IMR-90 (cell line): ENCODE measurements around the gene FAAP20. TPM values are rescaled to one million over a fixed set of nuclear protein-coding genes. Genes with fewer than 3 reads are reported as not detected.

Experiments used
- ATAC-seq: fragments of 200-7000 bp; cut with Tn5 transposase; 2 replicates; pipeline ENCODE4 v1.9.1; 2020; ENCODE audit warnings: low read depth, mild to moderate bottlenecking, moderate library complexity
- BruUV-seq: library from RNA; stranded (reverse); fragments of 400-500 nt; replicated peaks from 2 replicates; lab custom pipeline; 2021; lab: Mats Ljungman, UMichigan
- CTCF ChIA-PET: fragments of 300-600 bp; formaldehyde crosslinking; extraction: SDS; loops from one replicate; lab custom pipeline; 2021; ENCODE audit warnings: antibody characterized with exemption; lab: Yijun Ruan, JAX
- POLR2A ChIA-PET: fragments of 300-600 bp; sonication (Branson Sonifier 250); formaldehyde crosslinking; loops from one replicate; lab custom pipeline; 2022; ENCODE audit warnings: antibody characterized with exemption; ENCODE audit not compliant: unreplicated experiment; lab: Charles Lee
- DNase-seq: peaks from one replicate; pipeline ENCODE4 v3.0.0; 2013
- H2AFZ ChIP-seq: replicated peaks from 2 replicates; pipeline ENCODE3; 2013; ENCODE audit warnings: low read length, mild to moderate bottlenecking; ENCODE audit not compliant: poor library complexity
- H2AK5ac ChIP-seq: 2 replicates; pipeline ENCODE4 v1.6.1; 2013; ENCODE audit warnings: low read depth, low read length, inconsistent platforms
- H2AK9ac ChIP-seq: replicated peaks from 2 replicates; pipeline ENCODE3; 2013; ENCODE audit warnings: mild to moderate bottlenecking, low read depth, low read length, moderate library complexity; ENCODE audit not compliant: poor library complexity
- H2BK120ac ChIP-seq: 2 replicates; pipeline ENCODE4 v1.6.1; 2013; ENCODE audit warnings: low read depth, low read length, inconsistent platforms
- H2BK15ac ChIP-seq: 3 replicates; pipeline ENCODE4 v1.6.1; 2013; ENCODE audit warnings: low read depth, low read length, inconsistent platforms
- H2BK20ac ChIP-seq: 2 replicates; pipeline ENCODE4 v1.6.1; 2013; ENCODE audit warnings: low read depth, mild to moderate bottlenecking, inconsistent platforms, low read length, moderate library complexity
- H2BK5ac ChIP-seq: 2 replicates; pipeline ENCODE4 v1.6.1; 2013; ENCODE audit warnings: mild to moderate bottlenecking, low read depth, low read length, inconsistent platforms; ENCODE audit not compliant: poor library complexity, severe bottlenecking
- H3K14ac ChIP-seq: replicated peaks from 2 replicates; pipeline ENCODE4 v1.6.1; 2013; ENCODE audit warnings: low read depth, low read length, inconsistent platforms
- H3K18ac ChIP-seq: 2 replicates; pipeline ENCODE4 v1.6.1; 2013; ENCODE audit warnings: low read depth, low read length, control low read depth
- H3K23ac ChIP-seq: 2 replicates; pipeline ENCODE4 v1.6.1; 2013; ENCODE audit warnings: low read depth, low read length, inconsistent platforms
- H3K27ac ChIP-seq: 2 replicates; pipeline ENCODE4 v1.5.1; 2013; ENCODE audit warnings: mild to moderate bottlenecking, control low read depth, low read length; ENCODE audit not compliant: insufficient read depth
- H3K27me3 ChIP-seq: 2 replicates; pipeline ENCODE4 v1.6.1; 2013; ENCODE audit warnings: low read length; ENCODE audit not compliant: control insufficient read depth, insufficient read depth
- H3K36me3 ChIP-seq: 2 replicates; pipeline ENCODE4 v1.6.1; 2013; ENCODE audit warnings: low read length, mixed read lengths; ENCODE audit not compliant: control insufficient read depth, insufficient read depth
- H3K4ac ChIP-seq: 2 replicates; pipeline ENCODE4 v1.6.1; 2013; ENCODE audit warnings: low read depth, low read length, inconsistent platforms
- H3K4me1 ChIP-seq: 2 replicates; pipeline ENCODE4 v1.6.1; 2013; ENCODE audit warnings: low read length, mixed read lengths; ENCODE audit not compliant: control insufficient read depth, insufficient read depth
- H3K4me2 ChIP-seq: 2 replicates; pipeline ENCODE4 v1.6.1; 2013; ENCODE audit warnings: low read depth, mild to moderate bottlenecking, control low read depth, low read length, moderate library complexity
- H3K4me3 ChIP-seq: 2 replicates; pipeline ENCODE4 v1.5.1; 2013; ENCODE audit warnings: low read depth, mild to moderate bottlenecking, control low read depth, low read length, moderate library complexity; ENCODE audit not compliant: insufficient read depth
- H3K56ac ChIP-seq: 2 replicates; pipeline ENCODE4 v1.6.1; 2013; ENCODE audit warnings: low read length, inconsistent platforms; ENCODE audit not compliant: insufficient read depth; ENCODE audit errors: extremely low read depth
- H3K79me1 ChIP-seq, 2 experiments: 2 replicates each; pipeline ENCODE4 v1.6.1; 2013; ENCODE audit warnings: low read length in 2 of 2, inconsistent platforms in 1 of 2, low read depth in 1 of 2
- H3K9ac ChIP-seq: 2 replicates; pipeline ENCODE4 v1.6.1; 2013; ENCODE audit warnings: low read depth, low read length, control low read depth
- H3K9me1 ChIP-seq: 2 replicates; pipeline ENCODE4 v1.6.1; 2013; ENCODE audit warnings: low read length, inconsistent platforms; ENCODE audit not compliant: insufficient read depth
- H3K9me3 ChIP-seq: 2 replicates; pipeline ENCODE4 v1.6.1; 2013; ENCODE audit warnings: low read length; ENCODE audit not compliant: control insufficient read depth, insufficient read depth
- H4K20me1 ChIP-seq: 2 replicates; pipeline ENCODE4 v1.6.1; 2013; ENCODE audit warnings: low read length, inconsistent platforms; ENCODE audit not compliant: insufficient read depth
- H4K5ac ChIP-seq: 2 replicates; pipeline ENCODE4 v1.6.1; 2013; ENCODE audit warnings: mild to moderate bottlenecking, low read depth, low read length, control low read depth
- H4K8ac ChIP-seq, 2 experiments: 2 replicates each; pipeline ENCODE4 v1.6.1; 2013; ENCODE audit warnings: low read depth in 2 of 2, low read length in 2 of 2, control low read depth in 1 of 2, inconsistent platforms in 1 of 2
- H4K91ac ChIP-seq: 2 replicates; pipeline ENCODE4 v1.6.1; 2013; ENCODE audit warnings: low read depth, low read length, inconsistent platforms; ENCODE audit not compliant: insufficient read depth
- BHLHE40 ChIP-seq: fragments of 150-350 bp; IDR thresholded peaks from 2 replicates; pipeline ENCODE4 v1.6.1; 2016; ENCODE audit warnings: mild to moderate bottlenecking, low read depth, low read length
- CEBPB ChIP-seq: IDR thresholded peaks from 2 replicates; pipeline ENCODE4 v1.6.1; 2012; ENCODE audit warnings: low read depth, low read length, improper control_type of control experiment
- MAZ ChIP-seq: IDR thresholded peaks from 2 replicates; pipeline ENCODE4 v1.6.1; 2012; ENCODE audit warnings: low read depth, mild to moderate bottlenecking, low read length, improper control_type of control experiment, moderate library complexity, borderline replicate concordance
- NFE2L2 ChIP-seq: fragments of 150-350 bp; IDR thresholded peaks from 2 replicates; pipeline ENCODE4 v1.6.1; 2016; ENCODE audit warnings: low read depth, mild to moderate bottlenecking, low read length
- POLR2A ChIP-seq: IDR thresholded peaks from 2 replicates; pipeline ENCODE4 v1.6.1; 2012; ENCODE audit warnings: mild to moderate bottlenecking, low read depth, low read length
- RAD21 ChIP-seq: IDR thresholded peaks from 2 replicates; pipeline ENCODE4 v1.6.1; 2012; ENCODE audit warnings: low read length, improper control_type of control experiment
- RCOR1 ChIP-seq: IDR thresholded peaks from 2 replicates; pipeline ENCODE4 v1.6.1; 2012; ENCODE audit warnings: mild to moderate bottlenecking, low read length, improper control_type of control experiment; ENCODE audit not compliant: insufficient replicate concordance
- RFX5 ChIP-seq: IDR thresholded peaks from 2 replicates; pipeline ENCODE4 v1.8.0; 2012; ENCODE audit warnings: low read depth, mild to moderate bottlenecking, low read length, moderate library complexity
- SMC3 ChIP-seq: fragments of 150-350 bp; IDR thresholded peaks from 2 replicates; pipeline ENCODE4 v1.6.1; 2016; ENCODE audit warnings: low read depth, mild to moderate bottlenecking, antibody characterized with exemption, low read length, moderate library complexity
- WGBS, 2 experiments: methylation state at CpG; one replicate each; pipeline versions ENCODE4 v1.1.5 to v1.1.7; 2013; ENCODE audit warnings: missing lambda C conversion rate in 2 of 2; ENCODE audit not compliant: insufficient read length in 1 of 2; ENCODE audit errors: extremely low coverage in 2 of 2; 5-methylcytosine and 5-hydroxymethylcytosine counted together
- dilution Hi-C: fragments of 300-500 bp; cut with HindIII; formaldehyde crosslinking; loops from one replicate; pipeline ENCODE4 v1.14.3; 2018; ENCODE audit warnings: low sequenced_read_pairs; ENCODE audit not compliant: unreplicated experiment
- in situ Hi-C: fragments of 300-500 bp; cut with MboI; formaldehyde crosslinking; loops from 3 replicates; pipeline ENCODE4 v1.14.3; 2019; ENCODE audit warnings: low sequenced_read_pairs, inconsistent platforms, mixed read lengths
- intact Hi-C: fragments of 100-400 bp; cut with micrococcal nuclease; formaldehyde crosslinking; loops from 2 replicates; pipeline ENCODE4 v1.10.0; 2022
- polyA plus RNA-seq, 3 experiments: library from polyadenylated mRNA; depleted of rRNA; stranded (reverse); fragments of >200 nt; gene quantifications; 2 replicates each; pipeline ENCODE4 v1.2.3, GENCODE V29; 2012; ENCODE audit warnings: low replicate concordance in 1 of 3
- total RNA-seq: library from RNA; depleted of rRNA; stranded (reverse); fragments of >200 nt; gene quantifications from 2 replicates; pipeline ENCODE4 v1.2.3, GENCODE V29; 2012
- TF ChIP-seq, protein P1 (sequence below): fragments of 150-350 bp; IDR thresholded peaks from 2 replicates; pipeline ENCODE4 v1.6.1; 2017; ENCODE audit warnings: mild to moderate bottlenecking, antibody characterized with exemption, low read length, low read depth
- TF ChIP-seq, protein P2 (sequence below): conservative IDR thresholded peaks from 2 replicates; pipeline ENCODE4 v1.5.1; 2012; ENCODE audit warnings: mild to moderate bottlenecking, low read depth, low read length, improper control_type of control experiment
- TF ChIP-seq, protein P3 (sequence below): fragments of 150-350 bp; IDR thresholded peaks from 2 replicates; pipeline ENCODE4 v1.6.1; 2016; ENCODE audit warnings: low read depth, mild to moderate bottlenecking, low read length, moderate library complexity, borderline replicate concordance

The FAAP20 gene
- total and polyA plus RNA-seq, 2 of the 4 experiments (the other 2 are of a cell fraction), result 6.5 to 31.5 TPM

DNA sequence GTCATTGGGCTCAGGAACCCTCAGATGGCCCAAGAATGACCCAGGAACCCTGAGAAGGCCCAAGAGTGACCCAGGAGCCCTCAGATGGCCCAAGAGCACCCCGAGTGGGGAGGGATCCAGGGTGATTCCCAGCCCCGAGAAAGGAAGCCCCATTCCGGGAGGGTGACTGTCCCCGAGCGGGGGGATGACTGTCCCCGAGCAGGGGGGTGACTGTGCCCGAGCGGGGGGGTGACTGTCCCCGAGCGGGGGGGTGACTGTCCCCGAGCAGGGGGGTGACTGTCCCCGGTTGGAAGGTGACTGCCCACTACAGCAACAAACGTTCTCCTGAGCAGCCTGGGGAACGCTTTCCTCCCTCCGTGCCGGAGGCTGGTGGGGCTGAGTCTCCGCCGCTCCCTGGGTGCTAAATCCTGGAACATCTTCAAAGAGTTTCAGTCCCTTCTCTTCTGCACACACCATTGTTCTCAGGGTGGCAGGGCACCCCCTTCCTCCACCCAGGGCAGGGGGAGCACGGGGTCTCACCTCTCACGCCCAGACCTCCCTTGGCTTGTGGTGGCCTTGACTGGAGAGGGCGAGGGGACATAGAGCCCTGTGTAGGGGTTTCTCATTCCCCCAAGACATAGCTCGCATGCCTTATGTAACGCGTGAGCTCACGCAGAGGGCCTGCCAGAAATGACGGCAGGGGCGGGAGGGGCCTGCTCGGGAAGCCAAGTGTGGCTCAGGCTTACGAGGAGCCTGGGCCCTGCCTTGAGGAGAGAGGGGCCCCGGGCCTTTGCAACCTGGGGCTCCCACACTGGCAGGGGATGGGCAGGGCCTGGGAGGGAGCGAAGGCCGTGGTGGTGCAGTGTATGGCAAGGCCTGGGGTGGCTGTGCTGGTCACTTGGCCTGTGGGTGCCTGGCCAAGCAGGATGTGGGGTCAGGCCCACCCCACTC, 19.3 kb upstream of the FAAP20 start:
- ChIA-PET POLR2A (interaction anchor here (1.0 kb wide), 1 partner anchor 14 kb away, joined by 3 read pairs; the partner anchor contains the start of gene SKI), CTCF (no interaction called here)
- H4K5ac ChIP-seq, result peak overlapping the region; percentile 96
- in situ Hi-C loops (no loop called here), dilution Hi-C loops (no loop called here), intact Hi-C loops (loop anchor here (1.0 kb wide), 1 partner anchor 13 kb away; no protein-coding TSS in a partner anchor)
- H3K14ac ChIP-seq, result peak overlapping the region; percentile 99
- H2BK5ac ChIP-seq, result peak overlapping the region; percentile 95
- no peaks in the 10 kb centered on the region for H3K9me3 ChIP-seq
- H4K20me1 ChIP-seq, result no peaks in the 10 kb centered on the region; the same call in 1 of the 2 replicates
- peak overlapping the region; percentile 100 for H3K23ac ChIP-seq
- H3K4ac ChIP-seq, result peak overlapping the region; percentile 100
- H2AK5ac ChIP-seq, result peak overlapping the region; percentile 100
- peak overlapping the region; percentile 98 for H4K91ac ChIP-seq
- H3K27me3 ChIP-seq, result no peaks in the 10 kb centered on the region
- H2BK15ac ChIP-seq, result peak overlapping the region; percentile 94; the same call in 2 of the 3 replicates
- H3K4me1 ChIP-seq, result peaks cover 33% of the 10 kb centered on the region
- peak overlapping the region; percentile 96 for H3K18ac ChIP-seq
- WGBS, 2 experiments, result 19% methylated on average over 6 of the region's 32 CpGs; no CpG with 5 or more reads in 1 of the 2 experiments
- peak overlapping the region; percentile 85 for H2AFZ ChIP-seq
- peak overlapping the region; percentile 91 for H2BK20ac ChIP-seq
- H3K79me1 ChIP-seq, result peaks cover 0 to 20% of the 10 kb centered on the region in 2 experiments; a peak in 3 of 4 replicates
- peak overlapping the region; percentile 85 for H3K9ac ChIP-seq
- BruUV-seq, result no TSS peak
- peak overlapping the region; percentile 96 for H2BK120ac ChIP-seq
- no peak overlapping the region for H3K4me3 ChIP-seq
- H4K8ac ChIP-seq, result peak overlapping the region; percentile 99
- DNase-seq (peak; percentile 86), ATAC-seq (peak; percentile 62)
- H2AK9ac ChIP-seq, result peak overlapping the region; percentile 100
- H3K56ac ChIP-seq, result peak overlapping the region; percentile 89
- H3K9me1 ChIP-seq, result peaks cover 7% of the 10 kb centered on the region; the same call in 1 of the 2 replicates
- H3K36me3 ChIP-seq, result no peaks in the 10 kb centered on the region
- H3K4me2 ChIP-seq, result peak overlapping the region; percentile 65
- peak overlapping the region; percentile 99 for H3K27ac ChIP-seq
- TF ChIP-seq NFE2L2 (no peak), SMC3 (no peak), POLR2A (no peak), RAD21 (0 out of 2 replicates have a peak, but pooled peaks have one; percentile 18), CEBPB (0 out of 2 replicates have a peak, but pooled peaks have one; percentile 19), MAZ (peak; percentile 90), RCOR1 (no peak), BHLHE40 (peak; percentile 36; the same call in 1 of the 2 replicates), RFX5 (peak; percentile 50; the same call in 1 of the 2 replicates)
- TF ChIP-seq, protein P1, sequence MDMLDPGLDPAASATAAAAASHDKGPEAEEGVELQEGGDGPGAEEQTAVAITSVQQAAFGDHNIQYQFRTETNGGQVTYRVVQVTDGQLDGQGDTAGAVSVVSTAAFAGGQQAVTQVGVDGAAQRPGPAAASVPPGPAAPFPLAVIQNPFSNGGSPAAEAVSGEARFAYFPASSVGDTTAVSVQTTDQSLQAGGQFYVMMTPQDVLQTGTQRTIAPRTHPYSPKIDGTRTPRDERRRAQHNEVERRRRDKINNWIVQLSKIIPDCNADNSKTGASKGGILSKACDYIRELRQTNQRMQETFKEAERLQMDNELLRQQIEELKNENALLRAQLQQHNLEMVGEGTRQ, result no peak
- TF ChIP-seq, protein P2, sequence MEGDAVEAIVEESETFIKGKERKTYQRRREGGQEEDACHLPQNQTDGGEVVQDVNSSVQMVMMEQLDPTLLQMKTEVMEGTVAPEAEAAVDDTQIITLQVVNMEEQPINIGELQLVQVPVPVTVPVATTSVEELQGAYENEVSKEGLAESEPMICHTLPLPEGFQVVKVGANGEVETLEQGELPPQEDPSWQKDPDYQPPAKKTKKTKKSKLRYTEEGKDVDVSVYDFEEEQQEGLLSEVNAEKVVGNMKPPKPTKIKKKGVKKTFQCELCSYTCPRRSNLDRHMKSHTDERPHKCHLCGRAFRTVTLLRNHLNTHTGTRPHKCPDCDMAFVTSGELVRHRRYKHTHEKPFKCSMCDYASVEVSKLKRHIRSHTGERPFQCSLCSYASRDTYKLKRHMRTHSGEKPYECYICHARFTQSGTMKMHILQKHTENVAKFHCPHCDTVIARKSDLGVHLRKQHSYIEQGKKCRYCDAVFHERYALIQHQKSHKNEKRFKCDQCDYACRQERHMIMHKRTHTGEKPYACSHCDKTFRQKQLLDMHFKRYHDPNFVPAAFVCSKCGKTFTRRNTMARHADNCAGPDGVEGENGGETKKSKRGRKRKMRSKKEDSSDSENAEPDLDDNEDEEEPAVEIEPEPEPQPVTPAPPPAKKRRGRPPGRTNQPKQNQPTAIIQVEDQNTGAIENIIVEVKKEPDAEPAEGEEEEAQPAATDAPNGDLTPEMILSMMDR, result no peak
- TF ChIP-seq, protein P3, sequence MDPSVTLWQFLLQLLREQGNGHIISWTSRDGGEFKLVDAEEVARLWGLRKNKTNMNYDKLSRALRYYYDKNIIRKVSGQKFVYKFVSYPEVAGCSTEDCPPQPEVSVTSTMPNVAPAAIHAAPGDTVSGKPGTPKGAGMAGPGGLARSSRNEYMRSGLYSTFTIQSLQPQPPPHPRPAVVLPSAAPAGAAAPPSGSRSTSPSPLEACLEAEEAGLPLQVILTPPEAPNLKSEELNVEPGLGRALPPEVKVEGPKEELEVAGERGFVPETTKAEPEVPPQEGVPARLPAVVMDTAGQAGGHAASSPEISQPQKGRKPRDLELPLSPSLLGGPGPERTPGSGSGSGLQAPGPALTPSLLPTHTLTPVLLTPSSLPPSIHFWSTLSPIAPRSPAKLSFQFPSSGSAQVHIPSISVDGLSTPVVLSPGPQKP, result no peak
